GM19351 (cell line): ENCODE data around the gene CLDN9.
A peak's percentile ranks its signal among the peaks of the same experiment; 100 is the strongest.

ENCODE experiments used
- ATAC-seq: cut with Tn5 transposase; IDR thresholded peaks from one replicate; pipeline ENCODE4 v1.9.1; 2021; ENCODE audit warnings: mild to moderate bottlenecking, moderate library complexity; ENCODE audit not compliant: unreplicated experiment

CLDN9 gene

DNA sequence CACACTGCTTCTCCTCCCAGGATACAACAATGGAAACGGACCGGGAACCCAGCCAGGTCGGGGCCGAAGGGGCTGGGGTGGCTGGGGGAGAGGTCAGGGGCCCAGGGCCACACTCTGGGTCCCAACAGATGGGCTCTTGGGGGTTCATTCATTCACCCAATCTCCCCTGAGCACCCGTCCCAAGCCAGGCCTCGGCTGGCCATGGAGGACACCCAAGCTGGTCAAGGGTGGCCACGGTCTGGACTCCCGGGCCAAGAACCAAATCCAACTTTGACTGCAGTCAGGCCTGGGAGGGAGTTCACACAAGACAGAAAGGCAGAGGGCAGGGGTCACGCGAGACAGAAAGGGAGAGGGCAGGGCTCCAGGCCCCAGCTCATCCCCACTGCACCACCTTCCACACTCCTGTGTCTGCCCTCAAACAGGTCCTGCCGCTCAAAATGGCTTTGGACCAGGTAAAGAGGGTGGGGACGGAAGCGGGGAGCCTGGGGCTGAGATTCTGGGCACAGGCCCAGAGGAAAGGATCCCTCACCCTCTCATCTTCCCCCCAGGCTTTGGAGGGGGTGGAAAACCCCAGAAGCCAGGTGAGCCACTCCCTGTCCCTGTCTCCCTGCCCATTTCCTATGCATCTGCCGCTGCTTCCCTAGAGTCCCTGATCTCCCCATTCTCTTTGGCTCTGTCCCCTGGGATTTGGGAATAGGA lies 20.2 kb upstream of the CLDN9 start:
- ATAC-seq: no peak

DNA sequence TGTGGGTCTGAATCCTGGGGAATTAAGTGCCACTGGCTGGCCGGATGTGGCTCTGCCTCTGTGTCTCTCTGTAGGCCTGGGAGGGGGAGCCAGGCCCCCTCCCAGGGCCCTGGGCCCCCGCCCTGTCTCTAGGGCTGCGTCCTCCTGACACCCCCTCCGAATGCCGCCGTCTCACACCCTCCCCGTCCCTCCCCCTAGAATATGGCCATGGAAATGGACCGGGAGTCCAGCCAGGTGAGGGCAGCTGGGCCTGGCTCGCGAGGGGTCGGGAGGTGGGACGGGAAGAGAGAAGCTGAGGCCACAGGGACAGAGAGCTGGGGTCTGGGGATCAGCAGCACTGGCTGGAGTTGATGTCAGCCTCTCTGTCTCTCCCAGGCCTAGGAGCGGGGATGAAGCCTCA lies 16.4 kb upstream of the CLDN9 start:
- ATAC-seq: no peak

DNA sequence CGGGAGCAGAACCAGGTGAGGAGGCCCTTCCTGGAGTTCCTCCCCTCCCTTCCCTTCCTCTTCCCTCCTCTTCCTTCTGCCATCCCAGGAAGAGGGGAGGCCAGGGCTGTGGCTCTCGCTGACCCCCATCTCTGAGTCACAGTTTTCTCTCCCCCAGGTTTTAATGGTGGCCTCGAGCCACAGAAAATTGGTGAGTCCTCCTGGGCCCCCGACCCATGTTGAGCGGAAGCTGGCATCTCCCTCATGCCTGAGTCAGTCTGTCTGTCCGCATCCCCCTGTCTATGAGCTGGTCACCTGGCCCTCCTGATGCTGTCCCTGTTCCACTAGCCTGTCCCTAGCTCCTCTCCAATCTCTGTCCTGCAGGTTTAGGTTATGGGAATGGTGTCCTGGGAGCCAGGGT lies 12.8 kb upstream of the CLDN9 start:
- no peak for ATAC-seq

DNA sequence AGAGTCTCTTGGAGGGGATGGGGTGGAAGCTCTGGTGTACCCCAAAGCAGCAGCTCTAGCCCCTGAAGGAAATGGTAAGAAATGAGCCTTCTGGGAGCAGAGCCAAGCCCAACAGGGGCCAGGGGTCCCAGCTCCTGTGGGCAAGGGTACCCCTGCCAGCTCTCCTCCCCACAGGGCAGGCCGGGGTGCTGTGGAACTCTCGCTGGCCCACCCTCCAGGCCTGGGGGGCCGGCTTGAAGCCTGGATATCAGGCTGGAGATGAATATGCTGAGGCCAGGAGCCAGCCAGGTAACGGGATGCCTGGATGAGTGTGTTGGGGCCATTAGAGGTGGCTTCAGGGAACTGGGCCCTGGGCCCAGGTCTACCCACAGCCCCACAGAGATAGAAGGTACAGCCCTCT lies 12.2 kb upstream of the CLDN9 start:
- ATAC-seq: no peak

DNA sequence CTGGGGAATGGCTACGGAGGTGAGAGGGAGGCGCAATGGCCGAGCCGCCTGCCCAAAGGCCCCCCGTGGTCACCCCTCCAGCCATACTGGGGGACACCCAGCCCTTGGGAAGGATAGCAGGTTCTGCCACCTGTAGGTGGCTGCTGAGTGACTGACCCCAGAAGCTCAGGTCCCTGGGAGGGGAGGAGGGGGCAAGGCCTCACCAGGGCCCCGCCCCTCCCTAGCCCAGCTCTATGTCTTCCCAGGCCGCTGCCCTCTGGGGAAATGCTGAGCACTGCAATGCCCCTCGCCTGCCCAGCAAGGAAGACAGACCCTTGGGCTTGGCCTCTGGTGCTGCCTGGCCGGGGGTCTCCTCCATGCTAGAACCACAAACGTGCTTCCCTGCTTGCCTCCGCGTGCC lies 11.4 kb upstream of the CLDN9 start:
- ATAC-seq: no peak

DNA sequence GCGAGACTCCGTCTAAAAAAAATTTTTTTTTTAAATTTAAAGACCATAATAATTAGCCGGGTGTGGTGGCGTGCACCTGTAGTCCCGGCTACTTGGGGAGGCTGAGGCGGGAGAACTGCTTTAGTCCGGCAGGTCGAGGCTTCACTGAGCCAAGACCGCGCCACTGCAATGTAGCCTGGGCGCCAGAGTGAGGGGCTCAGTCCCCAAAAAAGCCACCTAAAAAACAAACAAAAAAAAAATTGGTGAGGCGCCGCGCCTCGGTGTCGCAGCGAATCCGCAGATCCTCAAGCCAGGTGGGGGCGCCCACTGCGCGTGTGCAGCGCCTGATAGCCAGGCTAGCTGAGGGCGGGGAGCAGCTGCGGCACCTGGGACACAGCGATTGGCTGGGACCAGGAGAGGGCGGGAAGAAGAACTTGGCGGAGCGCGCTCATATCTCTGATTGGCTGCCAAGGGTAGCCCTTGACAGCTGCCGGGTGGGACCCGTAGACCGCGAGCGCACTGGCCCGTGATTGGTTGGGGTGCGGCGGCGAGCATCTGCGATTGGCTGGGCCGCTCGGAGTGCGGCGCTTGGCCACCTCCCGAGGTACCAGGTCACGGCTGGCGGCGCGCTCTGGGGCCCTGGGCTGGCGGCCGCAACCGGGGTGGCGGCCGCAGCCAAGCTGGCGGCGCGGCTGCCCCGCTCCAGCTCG lies 9.0 kb upstream of the CLDN9 start:
- ATAC-seq: peak; percentile 96

DNA sequence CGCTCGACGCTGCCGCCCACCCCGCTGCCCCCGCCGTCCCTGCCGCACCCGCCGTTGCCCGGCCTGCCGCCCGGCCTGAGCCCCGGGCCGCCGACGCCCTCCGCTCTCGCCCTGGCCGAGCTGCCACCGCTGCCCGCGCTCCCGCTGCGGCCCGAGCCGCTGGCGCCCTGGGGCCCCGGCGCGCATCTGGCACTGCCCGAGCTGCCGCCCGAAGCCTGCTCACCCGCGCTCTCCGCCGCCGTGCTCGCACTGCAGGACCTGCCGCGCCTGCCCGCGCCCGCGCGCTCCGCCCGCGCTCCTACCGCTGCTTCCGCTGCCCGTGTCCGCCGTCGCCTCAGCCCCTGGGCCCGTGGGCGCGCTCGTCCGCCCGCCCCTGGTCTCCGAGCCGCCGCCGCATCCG lies 8.4 kb upstream of the CLDN9 start:
- ATAC-seq: peak; percentile 12

DNA sequence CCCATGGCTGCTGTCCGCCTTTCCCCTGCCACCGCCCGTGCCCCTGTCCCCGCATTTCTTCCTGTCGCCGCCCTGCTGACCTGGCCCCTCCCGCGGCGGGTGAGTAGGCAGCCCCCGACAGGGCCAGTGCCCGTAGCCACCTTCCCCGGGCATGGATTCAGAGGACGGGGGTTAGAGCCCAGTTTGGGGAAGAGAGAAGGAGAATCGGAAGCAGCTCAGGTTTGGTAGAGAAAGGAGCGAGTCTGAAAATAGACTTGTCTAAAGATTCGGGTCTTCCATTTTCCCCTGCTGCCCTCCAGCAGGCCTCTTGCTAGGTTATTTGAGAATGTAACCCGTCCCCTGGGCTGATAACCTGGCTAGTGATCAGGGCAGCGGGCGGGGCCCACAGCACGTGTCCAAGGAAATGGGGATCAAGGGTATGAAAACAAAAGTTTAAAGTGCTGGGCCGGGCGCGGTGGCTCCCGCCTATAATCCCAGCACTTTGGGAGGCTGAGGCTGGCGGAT lies 7.9 kb upstream of the CLDN9 start:
- ATAC-seq: no peak

DNA sequence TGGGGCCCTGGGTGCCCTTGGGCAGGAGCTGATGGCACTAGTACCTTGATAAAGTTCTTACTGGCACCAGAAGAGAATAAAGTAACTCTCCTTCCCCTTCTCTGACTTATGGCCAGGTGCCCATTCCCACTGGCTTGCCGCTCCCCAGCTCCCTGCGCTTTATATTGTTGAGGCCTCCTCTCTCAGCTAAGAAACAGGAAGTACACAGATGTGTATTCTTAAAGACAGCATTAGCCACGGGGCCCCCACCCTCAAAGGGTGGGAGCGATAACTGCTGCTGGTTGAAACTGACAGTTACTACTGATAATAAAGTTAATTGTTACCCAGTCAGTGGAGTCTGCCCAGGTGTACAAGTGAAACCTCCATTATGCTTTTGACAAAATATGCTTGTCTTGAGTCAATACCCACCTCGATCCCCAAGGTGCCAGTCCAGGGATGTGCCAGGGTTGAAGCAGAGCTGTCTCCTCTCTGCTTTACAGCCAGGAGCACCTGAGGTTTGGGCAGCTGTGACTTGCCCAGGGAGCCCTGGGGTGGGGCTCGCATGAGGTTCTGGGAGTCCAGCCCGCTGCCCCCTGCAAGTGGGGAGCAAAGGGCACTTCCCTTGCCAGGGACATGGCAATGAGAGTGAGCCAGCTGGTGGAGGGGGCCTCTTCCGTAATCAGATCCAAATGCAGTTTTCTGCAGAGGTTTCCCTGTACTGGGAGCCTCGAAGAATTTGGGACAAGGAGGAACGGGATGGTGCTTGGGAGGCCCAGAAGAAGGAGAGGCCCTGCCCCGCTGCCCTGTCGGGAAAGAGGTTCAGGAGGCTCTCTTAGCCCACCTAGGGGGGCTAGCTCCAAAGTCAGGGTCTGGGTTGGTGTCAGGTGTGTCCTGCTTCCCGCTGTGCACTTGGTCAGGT lies 5.4 kb upstream of the CLDN9 start:
- no peak for ATAC-seq

DNA sequence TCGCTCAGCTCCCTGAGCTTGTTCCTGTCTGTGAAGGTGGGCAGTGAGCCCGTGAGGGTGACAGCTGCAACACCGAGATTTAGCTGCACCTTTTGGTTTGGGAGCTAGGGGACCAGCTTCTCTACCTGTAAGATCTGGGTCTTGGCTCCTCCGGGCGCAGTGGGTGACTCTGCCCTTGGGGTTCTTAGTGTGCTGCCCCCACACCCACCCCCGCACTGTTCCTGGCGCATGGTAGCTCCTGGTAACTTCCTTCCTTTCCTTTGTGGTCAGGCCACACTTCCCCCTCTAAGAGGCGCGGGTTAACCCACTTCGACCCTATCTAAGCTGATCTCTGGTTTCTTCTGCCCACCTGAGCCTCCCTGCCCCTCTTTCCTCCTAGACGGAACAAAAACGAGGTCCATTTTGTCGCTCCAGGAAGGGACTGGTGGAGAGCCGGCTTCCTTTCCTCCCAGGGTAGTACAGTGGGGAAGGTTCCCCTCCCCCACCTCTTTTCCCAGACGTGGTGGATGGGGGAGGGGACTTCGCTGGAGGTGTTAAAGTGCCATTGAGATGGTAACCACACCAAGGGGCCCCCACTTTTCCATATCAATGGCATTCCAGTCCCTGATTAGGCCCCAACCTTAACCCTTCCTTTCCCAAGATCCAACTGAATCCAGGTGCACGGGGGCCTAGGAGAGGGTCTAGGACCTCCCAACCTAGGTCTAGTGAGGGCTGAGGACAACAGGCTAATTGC lies 4.6 kb upstream of the CLDN9 start:
- no peak for ATAC-seq

DNA sequence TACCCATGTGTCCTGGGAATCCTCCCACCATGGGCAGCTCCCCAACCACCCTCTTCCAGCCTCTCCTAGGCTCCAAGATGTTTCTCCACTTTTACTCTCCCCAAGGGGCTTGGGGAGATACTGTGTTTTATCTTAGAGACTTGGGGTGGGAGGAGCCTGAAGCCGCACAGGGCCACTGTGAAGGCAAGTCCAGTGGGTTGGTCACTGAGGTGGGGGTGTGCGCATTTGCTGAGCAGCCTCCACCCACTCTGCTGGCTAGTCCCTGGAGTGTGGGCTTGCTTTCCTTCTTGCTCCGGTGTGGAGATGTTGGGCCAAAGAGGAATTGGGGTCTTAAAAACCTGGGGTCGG lies 4.1 kb upstream of the CLDN9 start:
- ATAC-seq: no peak

DNA sequence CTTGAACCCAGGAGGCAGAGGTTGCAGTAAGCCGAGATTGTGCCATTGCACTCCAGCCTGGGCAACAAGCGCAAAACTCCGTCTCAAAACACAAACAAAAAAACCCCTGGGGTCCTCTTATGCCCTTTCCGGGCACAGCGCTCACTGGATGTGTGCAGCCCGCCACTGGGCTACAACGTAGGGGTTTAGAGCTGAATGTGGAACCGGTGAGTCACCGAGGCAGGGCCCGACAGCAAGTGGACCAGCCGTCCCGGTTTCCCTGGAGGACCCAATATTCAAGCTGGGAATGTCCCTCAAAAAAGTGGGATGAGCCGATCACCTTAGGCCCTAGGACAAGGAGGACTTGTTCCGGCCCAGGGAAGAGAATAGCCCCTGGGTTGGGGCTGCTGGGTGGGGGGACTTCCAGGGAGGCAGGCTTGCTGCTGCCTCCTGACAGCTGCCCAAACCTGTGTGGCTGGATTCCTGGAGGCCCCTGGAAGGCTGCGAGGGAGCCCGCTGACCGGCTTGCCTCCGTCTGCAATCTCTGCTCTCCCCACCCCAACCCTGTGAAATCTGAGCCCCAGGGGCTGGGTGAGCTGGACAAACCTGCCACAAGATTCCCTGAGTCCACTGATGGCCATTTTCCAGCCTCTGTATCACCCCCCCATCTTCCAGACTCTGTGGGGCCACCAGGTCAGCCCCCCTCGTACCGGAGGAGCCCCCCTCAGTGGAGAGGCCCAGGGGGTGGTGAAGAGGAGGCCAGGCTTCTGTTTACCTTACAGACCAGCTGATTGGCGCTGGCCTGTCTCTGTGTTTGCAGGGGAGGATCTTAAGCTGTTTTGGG lies 2.9 kb upstream of the CLDN9 start:
- no peak for ATAC-seq

DNA sequence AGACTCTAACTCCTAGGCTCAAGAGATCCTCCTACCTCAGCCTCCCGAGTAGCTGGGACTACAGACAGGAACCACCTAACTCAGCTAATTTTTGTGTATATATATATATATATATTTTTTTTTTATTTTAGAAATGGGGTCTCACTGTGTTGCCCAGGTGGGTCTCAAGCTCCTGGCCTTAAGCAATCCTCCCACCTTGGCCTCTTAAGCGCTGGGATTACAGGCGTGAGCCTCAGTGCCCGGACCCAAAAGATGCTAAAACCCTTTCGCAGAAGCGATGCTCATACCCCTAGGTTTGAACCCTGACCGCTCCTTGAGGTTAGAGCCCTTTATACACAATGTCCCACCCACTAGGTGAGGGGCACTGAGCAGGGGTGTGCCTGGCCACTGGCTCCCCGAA lies 2.2 kb upstream of the CLDN9 start:
- no peak for ATAC-seq

DNA sequence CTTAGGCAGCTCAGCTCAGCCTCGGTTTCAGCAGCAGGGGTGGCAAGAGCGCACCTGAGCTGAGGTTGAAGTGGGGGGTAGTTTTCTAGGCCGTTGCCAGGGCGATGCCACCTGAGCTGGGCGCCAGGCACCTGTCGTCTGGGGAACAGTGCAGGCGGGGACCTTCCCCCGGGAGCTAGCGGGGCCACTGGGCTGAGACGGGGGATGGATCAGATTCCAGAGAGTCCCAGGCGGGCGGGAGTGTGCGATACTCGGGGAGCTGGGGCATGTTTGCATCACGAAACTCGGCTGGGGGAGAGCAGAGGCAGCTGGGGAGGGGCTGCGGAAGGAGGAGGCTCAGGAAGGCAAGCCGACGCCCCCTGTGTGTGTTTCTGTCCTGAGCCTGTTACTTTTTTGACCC lies 477 bp upstream of the CLDN9 start:
- ATAC-seq: no peak

DNA sequence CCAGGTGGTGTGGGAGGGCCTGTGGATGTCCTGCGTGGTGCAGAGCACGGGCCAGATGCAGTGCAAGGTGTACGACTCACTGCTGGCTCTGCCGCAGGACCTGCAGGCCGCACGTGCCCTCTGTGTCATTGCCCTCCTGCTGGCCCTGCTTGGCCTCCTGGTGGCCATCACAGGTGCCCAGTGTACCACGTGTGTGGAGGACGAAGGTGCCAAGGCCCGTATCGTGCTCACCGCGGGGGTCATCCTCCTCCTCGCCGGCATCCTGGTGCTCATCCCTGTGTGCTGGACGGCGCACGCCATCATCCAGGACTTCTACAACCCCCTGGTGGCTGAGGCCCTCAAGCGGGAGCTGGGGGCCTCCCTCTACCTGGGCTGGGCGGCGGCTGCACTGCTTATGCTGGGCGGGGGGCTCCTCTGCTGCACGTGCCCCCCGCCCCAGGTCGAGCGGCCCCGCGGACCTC lies 798 bp downstream of the CLDN9 start:
- ATAC-seq: no peak

DNA sequence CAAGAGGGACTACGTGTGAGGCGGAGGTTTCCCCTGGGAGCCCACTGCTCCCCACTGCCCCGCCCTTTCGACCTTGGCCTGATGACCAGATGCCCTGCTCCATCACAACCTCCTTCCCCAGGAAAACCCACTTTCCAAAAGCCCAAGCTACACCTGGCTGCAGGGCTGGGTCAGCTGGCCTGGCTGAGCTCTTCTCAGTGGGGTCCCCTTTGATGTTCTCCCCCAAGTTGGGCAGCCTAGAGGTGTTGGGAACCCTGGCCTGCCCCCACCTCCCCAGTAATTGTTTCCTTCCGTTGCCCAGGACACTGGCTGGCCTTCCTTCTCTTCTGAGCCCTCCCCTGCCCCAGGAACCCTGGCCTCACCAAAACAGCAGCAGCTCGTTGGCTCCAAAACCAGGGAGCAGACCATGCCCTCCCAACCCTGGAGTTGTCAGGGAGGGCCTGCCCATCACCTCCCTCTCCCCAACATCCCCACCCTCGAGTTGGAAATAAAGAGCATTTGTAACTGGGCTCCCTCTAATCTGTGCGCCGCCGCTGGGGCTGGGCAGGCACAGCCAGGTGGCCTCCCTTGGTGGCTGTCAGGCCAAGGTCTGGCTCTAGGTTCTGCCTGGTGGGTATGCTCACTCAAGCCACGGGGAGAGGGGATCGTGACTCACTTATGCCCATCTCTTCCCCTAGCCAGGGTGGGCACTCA lies 1.4 kb downstream of the CLDN9 start:
- no peak for ATAC-seq

DNA sequence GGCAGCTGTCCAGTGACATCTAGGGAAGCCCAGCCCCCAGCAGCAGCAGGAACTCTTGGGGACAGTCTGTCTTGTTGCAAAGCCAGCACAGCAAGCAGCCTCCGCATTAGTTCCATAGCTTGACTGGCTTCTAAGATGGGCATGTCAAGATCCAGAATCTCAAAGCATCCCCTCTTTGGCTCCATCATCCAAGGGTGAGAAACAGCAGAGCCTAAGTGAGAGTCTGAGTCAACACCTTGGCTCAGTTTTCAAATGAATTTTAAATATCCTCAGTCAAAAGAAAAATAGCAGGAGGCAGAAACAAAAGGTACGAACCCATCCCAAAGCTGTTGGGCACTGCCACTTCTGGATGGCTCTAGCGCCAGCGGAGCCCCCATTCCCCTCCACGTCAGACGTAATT lies 2.2 kb downstream of the CLDN9 start:
- ATAC-seq: no peak

DNA sequence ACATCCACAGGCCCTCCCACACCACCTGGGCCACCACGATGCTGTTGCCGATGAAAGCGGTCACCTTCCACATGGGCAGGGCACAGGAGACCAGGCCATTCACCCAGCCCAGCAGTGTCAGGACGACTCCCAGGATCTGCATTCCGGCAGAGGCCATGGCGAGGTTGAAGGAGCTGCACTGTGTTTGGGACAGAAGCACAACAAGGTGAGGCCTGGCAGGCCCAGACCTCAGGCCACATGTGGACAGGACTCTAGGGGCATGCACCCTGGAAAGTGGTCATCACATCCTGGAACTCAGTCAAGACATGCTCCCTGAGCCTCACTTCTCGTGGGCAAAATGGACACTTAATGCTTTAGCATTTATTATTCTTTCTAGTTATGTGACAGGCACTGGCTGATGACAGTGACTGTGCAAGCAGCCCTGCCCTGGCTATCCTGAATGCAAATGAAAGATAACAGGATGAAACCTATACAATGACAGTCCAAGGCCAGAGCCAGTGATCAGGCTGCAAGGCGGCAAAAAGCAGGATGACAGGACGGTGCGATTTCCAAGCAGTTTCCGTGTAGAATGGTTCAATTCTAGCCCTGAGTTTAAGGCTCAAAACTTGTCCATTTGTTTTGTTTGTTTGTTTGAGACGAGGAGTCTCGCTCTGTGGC lies 3.3 kb downstream of the CLDN9 start:
- no peak for ATAC-seq

DNA sequence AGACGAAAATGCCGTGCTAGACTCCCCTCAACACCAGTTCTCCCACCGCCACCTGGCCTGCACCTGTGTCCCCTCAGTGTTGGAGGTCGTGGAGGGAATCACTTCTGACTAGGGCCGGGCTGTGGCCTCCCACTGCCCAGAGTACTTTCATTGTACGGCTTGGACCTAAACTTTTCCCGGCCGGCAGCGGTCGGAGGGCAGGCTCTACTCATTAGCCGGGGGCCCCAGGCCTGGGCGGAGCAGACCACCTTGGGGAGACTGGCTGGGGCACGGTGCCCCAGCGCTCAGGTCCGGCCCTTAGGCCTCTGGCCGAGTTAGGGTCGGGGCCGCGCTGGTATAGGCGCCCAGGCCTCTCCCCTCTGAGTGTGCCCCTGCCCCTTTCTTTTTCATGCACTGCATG lies 4.6 kb downstream of the CLDN9 start:
- no peak for ATAC-seq
